Adipose tissue (tissue), 3 donors: ENCODE measurements around the gene TERT. TPM values are rescaled to one million over a fixed set of nuclear protein-coding genes. Genes with fewer than 3 reads are reported as not detected.
"Not testable (repeated sequence)": the region's sequence is repeated elsewhere in the genome, so short reads cannot be mapped to it uniquely, and the experiment has no call there.

Experiments
- H3K27ac ChIP-seq: one replicate; pipeline ENCODE4 v1.5.1; 2013; ENCODE audit warnings: low read depth, low read length
- WGBS, 3 donors: extraction: QIAGEN DNeasy Blood & Tissue Kit; methylation state at CpG; one replicate each; pipeline ENCODE4 v1.1.7; 2013; 5-methylcytosine and 5-hydroxymethylcytosine counted together
- polyA plus RNA-seq, 3 donors: library from polyadenylated mRNA; stranded (reverse); fragments of 200-250 nt; gene quantifications; one replicate each; pipeline ENCODE4 v1.2.3, GENCODE V29; 2013
- donor health status: healthy with polysubstance abuse.
- donor health status: Bipolar disorder and iron deficiency.
- donor health status: healthy.

Gene TERT
- polyA plus RNA-seq, result under 1 TPM in 2 of 3 donors, not detected in 1; 0.02 to 0.03 TPM

DNA sequence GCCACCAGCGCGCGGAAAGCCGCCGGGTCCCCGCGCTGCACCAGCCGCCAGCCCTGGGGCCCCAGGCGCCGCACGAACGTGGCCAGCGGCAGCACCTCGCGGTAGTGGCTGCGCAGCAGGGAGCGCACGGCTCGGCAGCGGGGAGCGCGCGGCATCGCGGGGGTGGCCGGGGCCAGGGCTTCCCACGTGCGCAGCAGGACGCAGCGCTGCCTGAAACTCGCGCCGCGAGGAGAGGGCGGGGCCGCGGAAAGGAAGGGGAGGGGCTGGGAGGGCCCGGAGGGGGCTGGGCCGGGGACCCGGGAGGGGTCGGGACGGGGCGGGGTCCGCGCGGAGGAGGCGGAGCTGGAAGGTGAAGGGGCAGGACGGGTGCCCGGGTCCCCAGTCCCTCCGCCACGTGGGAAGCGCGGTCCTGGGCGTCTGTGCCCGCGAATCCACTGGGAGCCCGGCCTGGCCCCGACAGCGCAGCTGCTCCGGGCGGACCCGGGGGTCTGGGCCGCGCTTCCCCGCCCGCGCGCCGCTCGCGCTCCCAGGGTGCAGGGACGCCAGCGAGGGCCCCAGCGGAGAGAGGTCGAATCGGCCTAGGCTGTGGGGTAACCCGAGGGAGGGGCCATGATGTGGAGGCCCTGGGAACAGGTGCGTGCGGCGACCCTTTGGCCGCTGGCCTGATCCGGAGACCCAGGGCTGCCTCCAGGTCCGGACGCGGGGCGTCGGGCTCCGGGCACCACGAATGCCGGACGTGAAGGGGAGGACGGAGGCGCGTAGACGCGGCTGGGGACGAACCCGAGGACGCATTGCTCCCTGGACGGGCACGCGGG is at the start of gene TERT:
Gene TERT, minus strand, starts transcription at position 234 of the 815 bp plus-strand sequence. Its CDS starts 79 bp downstream, at position 155.
- WGBS, 3 donors, result 2 to 5% (median 5%) methylated on average over 42 to 102 of the region's 102 CpGs
- no peak within 1 kb of the TSS for H3K27ac ChIP-seq

DNA sequence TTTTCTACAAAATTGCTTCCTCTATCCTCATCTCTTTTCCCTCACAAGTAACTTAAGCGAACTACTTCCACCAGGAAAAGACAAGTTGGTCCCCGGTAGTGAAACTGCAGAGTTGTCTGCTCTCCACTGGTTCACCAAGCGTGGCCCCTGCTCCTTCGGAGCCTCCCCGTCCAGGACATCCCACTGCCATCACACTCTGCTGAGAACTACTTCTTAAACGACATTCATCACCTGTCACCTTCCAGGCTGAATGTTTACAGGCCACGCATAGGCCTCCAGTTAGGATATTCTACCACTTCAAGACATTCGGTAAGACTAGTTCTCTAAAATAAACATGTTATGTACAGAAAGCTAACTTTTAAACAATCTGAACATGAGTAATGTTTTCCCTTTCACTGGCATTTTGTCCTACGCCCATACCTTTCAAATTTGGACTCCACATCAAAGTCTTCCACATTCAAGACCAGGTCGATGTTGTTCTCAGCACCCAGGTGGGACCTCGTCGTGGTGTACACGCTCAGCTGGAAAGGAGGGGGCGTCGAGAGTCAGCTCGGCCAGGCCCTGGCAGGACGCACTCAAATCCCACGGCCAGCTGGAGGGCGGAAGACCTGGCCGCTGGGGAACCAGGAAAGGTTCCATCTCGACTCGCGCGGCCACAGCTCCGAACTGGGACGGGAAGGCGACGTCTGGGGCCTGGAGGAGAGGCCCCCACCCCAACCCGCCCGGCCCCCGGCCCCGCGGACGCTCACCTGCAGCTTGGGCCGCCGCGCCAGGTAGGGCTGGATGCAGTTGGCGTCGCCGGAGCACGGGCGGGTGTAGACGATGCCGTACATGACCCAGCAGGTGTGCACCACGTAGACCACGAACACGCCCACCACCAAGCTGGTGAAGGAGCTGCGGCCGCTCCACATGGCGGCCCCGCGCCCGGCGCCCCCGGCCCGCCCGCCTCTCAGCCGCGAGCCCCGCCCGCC is 49.3 kb upstream of the TERT start:
- WGBS, 3 donors, result 4 to 10% (median 7%) methylated on average over 39 to 61 of the region's 61 CpGs
- peak overlapping the region; percentile 36 for H3K27ac ChIP-seq

DNA sequence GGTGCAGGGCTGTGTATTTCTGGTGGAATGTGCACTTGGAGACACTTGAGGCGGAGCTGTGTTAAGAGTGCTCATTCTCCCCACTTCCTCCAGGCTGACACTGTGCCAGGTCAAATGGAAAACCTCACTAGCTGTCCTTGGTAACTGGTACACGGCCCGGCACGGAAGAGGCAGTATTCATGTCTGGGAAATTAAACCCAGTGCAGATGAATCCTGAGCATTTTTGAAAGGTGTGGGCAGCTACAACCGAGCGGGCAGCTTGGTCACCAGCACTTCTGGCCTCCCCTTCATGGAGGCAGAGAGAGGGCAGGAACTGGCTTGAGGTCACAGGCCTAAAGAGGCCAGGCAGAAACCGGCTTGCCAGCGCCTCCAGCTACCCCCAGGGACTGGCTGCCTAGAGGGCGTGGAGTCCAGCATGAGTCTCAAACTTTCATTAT is 48.5 kb upstream of the TERT start:
- H3K27ac ChIP-seq, result no peak overlapping the region
- 46 to 84% (median 75%) methylated on average over 9 of the region's 9 CpGs for WGBS, 3 donors

DNA sequence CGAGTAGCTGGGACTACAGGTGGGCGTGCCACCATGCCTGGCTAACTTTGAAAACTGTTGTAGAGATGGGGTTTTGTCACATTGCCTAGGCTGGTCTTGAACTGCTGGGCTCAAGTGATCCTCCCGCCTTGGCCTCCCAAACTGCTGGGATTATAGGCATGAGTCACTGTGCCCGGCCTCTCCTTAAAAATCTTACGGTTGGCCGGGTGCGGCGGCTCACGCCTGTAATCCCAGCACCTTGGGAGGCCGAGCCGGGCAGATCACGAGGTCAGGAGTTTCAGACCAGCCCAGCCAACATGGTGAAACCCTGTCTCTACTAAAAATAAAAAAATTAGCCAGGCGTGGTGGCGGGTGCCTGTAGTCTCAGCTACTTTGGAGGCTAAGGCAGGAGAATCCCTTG is 47.8 kb upstream of the TERT start:
- H3K27ac ChIP-seq, result not testable (repeated sequence)
- 93 to 97% (median 93%) methylated on average over 14 of the region's 14 CpGs for WGBS, 3 donors

DNA sequence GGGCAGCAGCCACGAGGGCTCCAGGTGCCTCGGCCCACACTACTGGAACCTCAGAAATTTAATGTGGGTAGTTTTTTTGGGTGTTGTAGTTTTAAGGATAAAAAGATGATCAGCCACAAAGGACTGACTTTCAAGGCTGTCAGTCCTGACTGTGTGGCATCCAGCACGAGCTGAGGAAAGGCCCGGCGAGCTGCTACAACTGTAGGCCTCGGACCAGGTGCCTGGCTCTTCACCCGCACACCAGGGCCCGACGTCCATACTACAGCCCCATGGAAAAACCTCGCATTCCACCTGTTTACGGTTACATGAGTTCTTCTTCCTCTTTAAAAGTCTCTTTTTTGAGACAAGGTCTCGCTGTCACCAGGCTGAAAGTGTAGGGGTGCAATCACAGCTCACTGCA is 47.4 kb upstream of the TERT start:
- H3K27ac ChIP-seq, result no peak overlapping the region

DNA sequence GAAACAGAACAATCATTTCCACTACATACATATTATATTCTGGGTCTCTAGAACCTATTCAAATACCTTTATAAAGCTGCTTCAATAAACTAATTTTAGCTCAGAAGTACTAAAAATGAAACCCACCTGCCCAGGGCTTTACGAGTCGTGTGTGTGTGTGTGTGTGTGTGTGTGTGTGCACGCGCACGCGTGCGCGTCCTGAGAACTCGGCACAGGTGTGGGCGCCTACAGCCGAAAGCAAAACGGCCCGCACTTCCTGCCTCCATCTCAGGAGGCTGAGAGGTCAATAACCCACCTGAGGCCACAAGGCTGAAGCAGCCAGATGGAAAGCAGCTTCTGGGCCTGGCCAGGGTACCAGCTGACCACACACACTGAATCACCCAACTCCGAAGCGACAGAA is 47.0 kb upstream of the TERT start:
- H3K27ac ChIP-seq, result no peak overlapping the region

More for the DNA sequence above, 47.4 kb upstream of the TERT start:
- 93 to 94% (median 93%) methylated on average over 12 of the region's 12 CpGs for WGBS, 3 donors

DNA sequence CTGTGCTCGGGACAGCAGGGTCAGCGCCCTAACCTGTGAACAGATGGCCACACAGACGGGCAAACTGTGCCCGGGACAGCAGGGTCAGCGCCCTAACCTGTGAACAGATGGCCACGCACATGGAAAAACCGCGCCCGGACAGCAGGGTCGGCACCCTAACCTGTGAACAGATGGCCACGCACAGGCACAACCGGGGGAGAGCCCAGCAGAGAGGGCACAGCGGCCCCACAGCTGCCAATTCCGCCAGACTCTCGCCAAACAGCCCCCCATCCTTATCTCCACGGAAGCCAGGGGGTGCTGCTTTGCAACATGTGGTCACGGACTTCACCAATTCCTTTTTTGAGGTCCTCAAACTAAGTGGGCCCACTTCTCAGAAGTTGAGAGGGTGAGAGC is 44.9 kb upstream of the TERT start:
- H3K27ac ChIP-seq, result not testable (repeated sequence)
- WGBS, 3 donors, result 90 to 93% (median 91%) methylated on average over 14 to 17 of the region's 17 CpGs

More for the DNA sequence above, 47.0 kb upstream of the TERT start:
- 88 to 93% (median 89%) methylated on average over 15 of the region's 15 CpGs for WGBS, 3 donors

DNA sequence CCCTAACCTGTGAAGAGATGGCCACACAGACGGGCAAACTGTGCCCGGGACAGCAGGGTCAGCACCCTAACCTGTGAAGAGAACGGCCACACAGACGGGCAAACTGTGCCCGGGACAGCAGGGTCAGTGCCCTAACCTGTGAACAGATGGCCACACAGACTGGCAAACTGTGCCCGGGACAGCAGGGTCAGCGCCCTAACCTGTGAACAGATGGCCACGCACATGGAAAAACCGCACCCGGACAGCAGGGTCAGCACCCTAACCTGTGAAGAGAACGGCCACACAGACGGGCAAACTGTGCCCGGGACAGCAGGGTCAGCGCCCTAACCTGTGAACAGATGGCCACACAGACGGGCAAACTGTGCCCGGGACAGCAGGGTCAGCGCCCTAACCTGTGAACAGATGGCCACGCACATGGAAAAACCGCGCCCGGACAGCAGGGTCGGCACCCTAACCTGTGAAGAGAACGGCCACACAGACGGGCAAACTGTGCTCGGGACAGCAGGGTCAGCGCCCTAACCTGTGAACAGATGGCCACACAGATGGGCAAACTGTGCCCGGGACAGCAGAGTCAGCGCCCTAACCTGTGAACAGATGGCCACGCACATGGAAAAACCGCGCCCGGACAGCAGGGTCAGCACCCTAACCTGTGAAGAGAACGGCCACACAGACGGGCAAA is 44.4 kb upstream of the TERT start:
- WGBS, 3 donors, result 93 to 97% (median 93%) methylated on average over 27 to 33 of the region's 34 CpGs
- H3K27ac ChIP-seq, result not testable (repeated sequence)

DNA sequence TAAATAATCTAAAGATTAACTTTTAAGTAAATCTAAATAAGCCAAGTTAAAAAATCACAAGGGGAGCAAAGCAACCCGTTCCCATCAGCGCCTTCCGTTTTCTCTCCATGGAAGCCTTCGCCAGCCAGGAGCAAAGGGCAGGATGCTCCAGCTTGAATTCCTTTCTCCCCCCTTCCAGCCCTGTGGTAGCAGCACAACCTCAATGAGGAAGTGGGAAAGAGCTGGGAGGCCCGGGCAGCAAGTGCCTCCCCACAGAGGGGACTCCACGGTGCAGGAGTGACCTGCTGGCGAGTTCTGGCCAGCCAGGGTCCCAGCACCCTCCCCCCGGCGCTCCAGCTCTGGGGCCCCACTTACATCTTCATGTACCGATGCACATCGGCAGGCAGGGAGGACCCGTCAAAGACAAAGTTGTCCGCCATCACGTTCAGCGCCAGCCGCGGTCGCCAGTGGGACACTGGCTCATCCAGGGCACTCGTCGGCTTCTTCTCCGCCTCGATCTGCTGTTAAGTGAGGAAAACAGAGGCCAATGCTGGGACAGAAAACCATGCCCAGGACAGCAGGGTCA is 43.7 kb upstream of the TERT start:
- H3K27ac ChIP-seq, result no peak overlapping the region
- 89 to 92% (median 92%) methylated on average over 22 of the region's 22 CpGs for WGBS, 3 donors

DNA sequence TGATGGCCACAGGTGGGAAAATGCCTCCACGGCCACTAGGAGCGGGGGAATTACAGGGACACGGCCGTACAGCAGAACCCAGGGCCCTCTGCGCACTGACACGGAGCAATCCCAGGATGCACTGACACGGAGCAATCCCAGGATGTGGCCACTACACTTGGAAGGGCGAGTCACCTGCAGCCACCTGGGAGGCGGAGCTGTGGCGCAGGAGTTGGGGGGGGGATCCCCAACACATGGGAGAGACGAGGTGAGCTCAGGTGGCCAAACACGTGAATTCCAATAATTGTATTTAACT is 43.3 kb upstream of the TERT start:
- H3K27ac ChIP-seq, result no peak overlapping the region
- 88 to 95% (median 92%) methylated on average over 12 of the region's 12 CpGs for WGBS, 3 donors

DNA sequence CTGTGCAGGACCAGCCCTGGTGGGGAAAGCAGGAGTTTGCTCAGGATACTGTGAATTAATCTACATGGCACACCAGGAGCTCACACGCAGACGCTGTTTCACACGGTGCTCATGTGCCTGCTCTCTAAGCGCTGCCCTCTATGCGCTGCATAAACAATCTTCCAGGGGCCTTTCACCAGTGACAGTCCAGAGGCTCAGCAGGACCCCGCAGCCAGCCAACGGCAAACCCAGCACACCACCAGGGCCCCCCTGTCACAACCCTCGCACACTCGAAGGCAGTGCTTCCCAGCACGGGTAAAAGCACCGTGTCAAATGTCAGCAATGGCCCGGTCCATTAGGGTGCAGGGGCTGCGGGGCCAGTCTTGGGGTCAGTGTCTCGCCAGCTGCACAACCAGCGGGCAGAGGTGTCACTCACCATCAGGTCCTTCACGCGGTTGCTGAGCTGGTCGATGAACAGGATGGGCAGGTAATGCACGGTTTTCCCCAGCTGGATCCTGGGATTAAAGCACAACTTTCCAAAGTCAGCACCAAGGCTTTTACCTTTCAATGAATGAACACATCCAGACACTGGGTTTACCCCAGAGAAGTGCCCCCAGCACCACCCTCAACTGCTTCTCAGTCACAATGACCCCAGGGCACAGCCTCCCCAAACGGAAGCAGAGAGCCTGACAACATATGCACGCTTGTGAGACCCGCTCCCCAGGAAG is 42.8 kb upstream of the TERT start:
- 90 to 94% (median 92%) methylated on average over 22 of the region's 22 CpGs for WGBS, 3 donors
- no peak overlapping the region for H3K27ac ChIP-seq

DNA sequence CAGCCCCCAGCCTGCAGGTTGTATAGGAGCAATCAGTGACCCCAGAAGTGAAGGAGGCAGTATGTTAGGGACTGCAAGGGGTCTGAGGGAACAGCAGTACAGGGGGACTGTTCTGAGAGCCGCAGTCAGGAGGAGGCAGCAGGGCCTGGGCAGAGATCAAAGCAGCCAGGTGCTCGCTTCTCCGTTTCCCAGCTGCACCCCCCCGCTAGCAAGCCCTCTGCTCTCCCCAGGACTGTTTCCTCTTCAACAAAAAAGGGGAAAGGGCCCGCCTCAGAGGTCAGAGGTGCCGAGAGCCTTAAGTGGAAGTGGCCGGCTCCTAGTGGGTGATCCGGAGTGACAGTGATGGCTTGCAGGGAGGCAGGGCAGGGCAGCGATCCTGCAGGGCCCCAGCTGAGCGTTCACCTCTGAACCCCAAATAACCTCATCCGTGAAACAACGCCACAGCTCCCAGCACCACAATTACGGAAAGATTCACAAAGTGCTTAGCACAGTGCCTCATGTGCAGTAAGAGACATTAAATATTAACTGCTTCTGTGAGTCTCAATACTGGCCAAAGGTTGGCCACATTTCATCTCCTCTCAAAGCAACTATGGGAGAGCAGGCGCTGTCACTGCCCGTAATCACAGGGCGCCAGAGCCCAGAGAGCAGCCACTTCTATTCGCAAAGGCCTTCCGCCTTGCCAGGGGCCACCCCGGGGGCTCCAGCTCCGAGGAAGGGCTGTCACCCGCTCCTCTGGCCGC is 42.1 kb upstream of the TERT start:
- H3K27ac ChIP-seq, result no peak overlapping the region
- 85 to 90% (median 88%) methylated on average over 22 of the region's 22 CpGs for WGBS, 3 donors

DNA sequence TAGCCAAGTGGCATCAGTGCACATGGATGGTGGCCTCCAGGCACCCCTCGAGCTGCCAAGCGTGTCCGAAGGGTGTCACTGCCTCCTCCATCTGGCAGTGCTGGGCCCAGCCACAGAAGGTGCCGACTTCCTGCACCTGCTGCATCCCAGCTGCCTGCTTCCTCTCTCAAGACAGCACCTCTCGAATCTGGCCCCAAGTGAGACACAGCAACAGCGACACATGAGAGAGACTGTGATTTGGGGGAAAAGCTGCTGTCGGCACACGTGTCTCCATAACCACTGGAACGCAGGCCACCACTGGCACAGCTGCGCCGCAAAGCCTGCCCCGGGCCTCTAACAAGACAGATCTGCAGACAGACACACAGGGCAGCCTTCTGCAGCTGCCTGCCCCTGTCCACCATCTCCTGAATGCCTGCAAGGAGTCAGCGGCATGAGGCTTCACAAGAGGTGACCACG is 41.3 kb upstream of the TERT start:
- WGBS, 3 donors, result 91 to 97% (median 96%) methylated on average over 13 to 14 of the region's 14 CpGs
- no peak overlapping the region for H3K27ac ChIP-seq

DNA sequence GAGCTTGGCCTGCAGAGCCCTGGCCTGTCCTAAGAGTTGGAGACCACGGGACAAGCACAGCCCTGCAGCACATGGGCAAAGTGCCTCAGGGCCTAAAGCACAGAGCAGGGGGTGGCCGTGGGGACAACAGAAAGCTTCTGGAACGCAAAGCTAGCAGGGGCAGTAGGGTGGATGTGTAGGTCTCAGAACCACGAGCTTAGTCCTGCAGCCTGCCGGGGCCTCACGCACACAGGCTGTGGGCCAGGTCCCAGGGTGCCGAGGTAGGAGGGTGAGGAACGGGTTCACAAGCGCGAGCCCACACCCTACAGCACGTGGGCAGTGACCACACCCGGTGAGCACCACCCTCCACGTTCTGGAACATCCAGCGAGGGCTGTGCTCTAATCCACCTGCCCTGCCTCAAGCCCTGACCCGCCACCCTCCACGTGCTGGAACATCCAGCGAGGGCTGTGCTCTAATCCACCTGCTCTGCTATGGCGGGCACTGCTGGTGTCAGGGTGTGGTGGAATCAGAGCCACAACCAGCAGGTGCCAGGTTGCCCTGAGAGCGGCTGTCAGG is 40.8 kb upstream of the TERT start:
- H3K27ac ChIP-seq, result no peak overlapping the region
- WGBS, 3 donors, result 84 to 92% (median 85%) methylated on average over 19 of the region's 19 CpGs

DNA sequence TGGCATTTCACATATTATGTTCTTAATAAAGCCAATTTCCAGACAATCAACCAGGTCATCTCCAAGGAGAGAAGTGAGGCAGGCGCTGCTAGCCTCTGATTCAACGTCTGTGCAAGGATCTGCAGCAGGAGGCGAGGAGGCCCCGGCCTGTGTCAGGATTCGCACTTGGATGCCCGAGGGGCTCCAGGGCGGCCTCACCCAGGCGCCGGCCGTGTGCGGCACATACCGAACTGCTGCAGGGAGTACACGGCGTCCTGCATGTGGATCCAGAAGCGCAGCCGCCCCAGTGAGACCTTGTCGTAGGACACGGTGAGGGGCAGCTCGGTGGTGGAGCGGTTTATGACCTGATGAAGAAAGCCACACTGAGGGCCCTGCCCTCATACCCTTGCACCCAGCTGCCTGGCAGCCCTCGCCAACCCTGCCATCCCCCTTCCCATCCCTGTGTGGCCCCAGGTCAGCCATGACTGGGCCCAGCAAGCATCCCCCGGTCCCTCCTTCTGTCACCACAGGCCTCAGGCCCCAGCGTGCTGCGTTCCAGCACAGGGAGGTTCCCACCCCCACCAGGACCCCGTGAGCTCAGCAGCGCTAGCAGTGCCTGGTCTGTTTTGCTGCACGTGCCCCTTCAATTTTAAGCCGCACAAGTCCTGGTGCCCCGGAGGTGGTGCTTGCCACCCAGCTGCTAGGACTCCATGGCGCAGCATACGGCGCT is 40.1 kb upstream of the TERT start:
- WGBS, 3 donors, result 96 to 97% (median 97%) methylated on average over 32 of the region's 32 CpGs
- no peak overlapping the region for H3K27ac ChIP-seq

DNA sequence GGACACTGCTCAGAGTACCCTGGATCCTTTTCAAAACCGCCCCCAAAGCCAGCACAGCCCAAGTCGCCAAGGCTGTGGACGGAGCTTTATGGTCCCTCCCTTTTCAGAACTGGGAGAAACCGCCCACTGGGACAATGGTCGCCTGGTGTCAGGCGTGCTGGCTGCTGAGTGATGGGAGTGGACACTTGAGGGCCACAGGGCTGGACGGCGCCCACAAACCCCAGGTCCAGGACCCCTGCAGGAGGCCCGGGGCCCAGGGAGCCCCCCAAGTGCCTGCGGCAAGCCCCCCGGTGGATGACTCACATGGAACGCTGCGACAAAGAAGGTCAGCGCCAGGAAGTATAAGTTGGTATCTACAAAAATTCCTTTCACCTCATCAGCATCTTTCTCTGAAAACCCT is 39.1 kb upstream of the TERT start:
- 92 to 96% (median 95%) methylated on average over 14 of the region's 14 CpGs for WGBS, 3 donors
- H3K27ac ChIP-seq, result no peak overlapping the region
